Measurements from ENCODE around the gene CNTNAP2.

GRCh38 chr7:147498081-147498480 is 1381.5 kb downstream of the CNTNAP2 start:
- TF ChIP-seq CTCF (IDR thresholded peaks at IDR 0.05) (no peak), REST (IDR thresholded peaks at IDR 0.05; ENCODE audit: insufficient read depth in 1 of 2, low read depth in 2 of 2, low read length in 1 of 2) (no peak), POLR2AphosphoS5 (IDR thresholded peaks at IDR 0.05; ENCODE audit: low read depth, low read length) (no peak), TCF7L2 (IDR thresholded peaks at IDR 0.05; ENCODE audit: low read depth, low read length) (no peak)
